ENCODE results near the gene WDR75.

Gene WDR75

GRCh38 chr2:189481071-189481470, 39.8 kb downstream of the WDR75 start:
- Mint-ChIP-seq H3K4me1 (peaks cover 9% of the 10 kb centered on the region), H3K9me3 (no peaks in the 10 kb centered on the region), H3K36me3 (ENCODE audit: low read depth) (peaks cover 18% of the 10 kb centered on the region), H3K4me3 (no peak overlapping the region), H3K27me3 (ENCODE audit: low read depth) (no peaks in the 10 kb centered on the region), H3K27ac (no peak overlapping the region)
- TF ChIP-seq CTCF (IDR thresholded peaks at IDR 0.05; ENCODE audit: unreplicated experiment in 3 of 3), result no peak

- no peak overlapping the region for H3K4me3 Mint-ChIP-seq
- H3K4me1 Mint-ChIP-seq, result peaks cover 14% of the 10 kb centered on the region
- no peak for TF ChIP-seq CTCF (IDR thresholded peaks at IDR 0.05; ENCODE audit: unreplicated experiment in 3 of 3)
Measured at GRCh38 chr2:189483571-189483970, 42.3 kb downstream of the WDR75 start.

GRCh38 chr2:189483980-189484740, 42.9 kb downstream of the WDR75 start:
- no peaks in the 10 kb centered on the region for H3K9me3 Mint-ChIP-seq
- no peaks in the 10 kb centered on the region for H3K36me3 Mint-ChIP-seq (ENCODE audit: low read depth)
- H3K27ac Mint-ChIP-seq, result no peak overlapping the region
- peaks cover 14% of the 10 kb centered on the region for H3K4me1 Mint-ChIP-seq
- TF ChIP-seq CTCF (IDR thresholded peaks at IDR 0.05; ENCODE audit: unreplicated experiment in 3 of 3), result no peak
- H3K27me3 Mint-ChIP-seq (ENCODE audit: low read depth), result no peaks in the 10 kb centered on the region
- H3K4me3 Mint-ChIP-seq, result no peak overlapping the region

More at GRCh38 chr2:189483571-189483970, 42.3 kb downstream of the WDR75 start:
- H3K36me3 Mint-ChIP-seq (ENCODE audit: low read depth), result no peaks in the 10 kb centered on the region
- no peaks in the 10 kb centered on the region for H3K9me3 Mint-ChIP-seq
- H3K27ac Mint-ChIP-seq, result no peak overlapping the region
- no peaks in the 10 kb centered on the region for H3K27me3 Mint-ChIP-seq (ENCODE audit: low read depth)

GRCh38 chr2:189485146-189485545, 43.9 kb downstream of the WDR75 start:
- no peak for TF ChIP-seq CTCF (IDR thresholded peaks at IDR 0.05; ENCODE audit: unreplicated experiment in 3 of 3)
- Mint-ChIP-seq H3K27me3 (ENCODE audit: low read depth) (no peaks in the 10 kb centered on the region), H3K27ac (peak overlapping the region in 2 of 3 experiments; percentile 11 to 46), H3K9me3 (no peaks in the 10 kb centered on the region), H3K4me1 (peaks cover 14% of the 10 kb centered on the region), H3K36me3 (ENCODE audit: low read depth) (no peaks in the 10 kb centered on the region), H3K4me3 (no peak overlapping the region)

- Mint-ChIP-seq H3K27ac (peak overlapping the region in 1 of 3 experiments; percentile 23), H3K9me3 (no peaks in the 10 kb centered on the region)
Measured at GRCh38 chr2:189486237-189486770, 45.0 kb downstream of the WDR75 start.

More at GRCh38 chr2:189486237-189486770, 45.0 kb downstream of the WDR75 start:
- Mint-ChIP-seq H3K4me3 (no peak overlapping the region), H3K4me1 (peaks cover 14% of the 10 kb centered on the region), H3K36me3 (ENCODE audit: low read depth) (no peaks in the 10 kb centered on the region), H3K27me3 (ENCODE audit: low read depth) (no peaks in the 10 kb centered on the region)
- no peak for TF ChIP-seq CTCF (IDR thresholded peaks at IDR 0.05; ENCODE audit: unreplicated experiment in 3 of 3)

Measured in nephron (organoid).